GM18517 (cell line): ENCODE results near the gene HMX1.

Experiments used
- ATAC-seq: cut with Tn5 transposase; IDR thresholded peaks from one replicate; pipeline ENCODE4 v1.9.1; 2021; ENCODE audit warnings: mild to moderate bottlenecking, moderate library complexity; ENCODE audit not compliant: unreplicated experiment

HMX1 gene

DNA sequence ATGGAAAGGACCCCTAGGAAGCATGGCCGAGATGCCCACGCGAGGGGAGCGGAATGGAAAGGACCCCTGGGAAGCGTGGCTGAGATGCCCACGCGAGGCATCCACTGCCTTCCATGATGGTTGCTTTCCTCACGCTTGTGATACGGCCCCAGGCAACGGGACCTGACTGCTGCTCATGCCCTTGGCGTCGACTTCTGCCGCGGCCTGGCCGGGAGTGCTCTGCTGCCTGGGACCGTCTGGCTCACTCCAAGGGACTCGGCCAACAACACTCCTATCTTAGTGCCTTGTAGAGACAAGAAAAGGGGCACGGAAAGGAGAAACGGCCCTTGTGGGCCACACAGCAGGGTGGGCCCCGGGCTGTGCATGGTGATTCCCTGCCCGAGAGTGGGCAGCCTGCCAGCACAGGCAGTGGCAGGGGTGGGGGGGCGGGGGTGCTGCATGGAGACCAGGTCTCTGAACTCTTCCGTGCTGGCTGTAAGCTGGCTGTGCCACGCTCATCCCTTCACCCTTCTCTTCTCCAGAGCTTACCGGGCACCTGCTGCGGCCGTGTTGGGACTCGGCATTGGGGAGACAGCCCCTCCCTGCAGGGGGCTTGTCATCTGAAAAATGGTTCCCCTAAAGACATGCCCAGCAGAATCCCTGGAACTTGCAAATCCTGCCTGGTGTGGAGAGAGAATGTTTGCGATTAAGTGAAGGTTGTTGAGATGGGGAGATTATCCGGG, 38.6 kb upstream of the HMX1 start:
- no peak for ATAC-seq

DNA sequence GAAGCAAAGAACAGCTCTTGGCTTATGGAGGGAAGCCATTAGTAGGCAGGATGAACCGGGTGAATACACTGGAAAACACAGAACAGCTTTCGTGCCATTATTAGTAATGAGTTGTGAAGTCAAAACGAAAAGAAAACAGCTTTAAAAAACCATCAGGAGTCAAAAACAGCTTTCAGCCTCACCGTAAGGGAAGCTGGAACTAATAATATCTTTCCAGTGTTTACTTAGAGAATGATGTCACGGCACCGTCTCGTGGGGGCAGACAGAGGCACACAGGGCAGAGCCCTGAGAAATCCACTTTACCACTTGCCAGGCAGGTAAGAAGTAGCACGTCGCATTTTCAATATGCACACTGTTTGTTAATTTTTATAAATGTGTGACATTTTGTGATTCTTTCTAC, 37.9 kb upstream of the HMX1 start:
- ATAC-seq = no peak

DNA sequence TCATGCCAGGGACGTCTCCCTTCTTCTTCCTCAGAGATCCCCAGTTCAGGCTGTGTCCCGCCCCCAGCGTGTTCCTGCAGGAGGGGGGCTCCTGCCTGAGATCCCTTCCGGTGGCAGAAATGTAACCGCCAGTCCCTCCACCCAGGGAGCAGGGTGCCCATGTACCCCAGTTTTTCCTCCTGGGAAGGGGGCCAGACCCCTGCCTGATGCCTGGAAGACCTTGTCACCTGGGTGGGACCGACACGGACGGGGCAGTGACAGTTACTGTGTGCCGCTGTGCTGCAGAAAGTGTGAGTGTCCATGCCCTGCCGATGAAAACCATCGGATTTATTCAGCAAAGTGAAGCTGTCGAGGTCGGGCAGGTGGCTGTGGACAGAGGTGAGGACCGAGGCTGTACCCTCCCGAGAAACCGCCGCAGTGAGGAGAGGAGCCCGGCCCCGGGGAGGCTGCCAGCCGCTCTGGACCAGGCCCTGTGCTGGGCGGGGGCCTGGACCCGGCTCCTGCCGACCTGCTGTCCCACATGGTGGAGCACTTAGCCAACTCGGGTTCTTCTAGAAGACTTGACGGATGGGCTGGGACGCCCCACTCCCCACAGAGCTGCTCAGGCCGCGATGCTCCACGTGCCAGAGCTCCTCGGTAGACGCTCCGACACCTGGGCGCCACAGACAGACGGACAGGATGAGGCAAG, 36.7 kb upstream of the HMX1 start:
- ATAC-seq = no peak

DNA sequence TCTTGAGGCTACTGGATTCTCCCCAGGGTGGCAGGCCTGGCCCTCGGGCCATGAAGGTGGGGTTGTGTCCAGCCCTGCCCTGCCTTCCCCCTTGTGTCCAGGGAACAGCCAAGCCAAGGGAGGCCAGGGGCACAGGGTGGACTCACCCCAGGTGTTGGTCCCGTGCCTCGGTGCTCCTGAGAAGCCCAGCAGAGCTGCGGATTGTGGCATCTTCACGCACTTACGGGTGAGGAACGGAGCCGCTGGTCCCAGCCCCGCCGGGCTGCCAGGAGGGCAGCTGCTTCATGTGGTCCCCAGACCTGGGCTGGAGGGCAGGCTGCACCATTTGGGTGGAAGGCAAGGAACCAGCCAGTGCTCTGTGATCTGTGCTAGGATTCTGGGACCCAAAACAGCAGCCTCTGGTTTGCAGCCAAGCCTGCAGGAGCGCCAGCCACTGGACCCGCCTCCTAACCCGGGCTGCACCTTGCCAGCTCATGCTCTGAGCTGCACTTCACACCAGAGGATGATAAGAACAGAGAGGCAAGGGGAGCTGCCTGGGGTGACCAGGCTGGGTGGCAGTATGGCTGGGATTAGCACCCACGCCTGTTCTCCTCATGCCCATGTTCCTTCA, 36.1 kb upstream of the HMX1 start:
- ATAC-seq = no peak

DNA sequence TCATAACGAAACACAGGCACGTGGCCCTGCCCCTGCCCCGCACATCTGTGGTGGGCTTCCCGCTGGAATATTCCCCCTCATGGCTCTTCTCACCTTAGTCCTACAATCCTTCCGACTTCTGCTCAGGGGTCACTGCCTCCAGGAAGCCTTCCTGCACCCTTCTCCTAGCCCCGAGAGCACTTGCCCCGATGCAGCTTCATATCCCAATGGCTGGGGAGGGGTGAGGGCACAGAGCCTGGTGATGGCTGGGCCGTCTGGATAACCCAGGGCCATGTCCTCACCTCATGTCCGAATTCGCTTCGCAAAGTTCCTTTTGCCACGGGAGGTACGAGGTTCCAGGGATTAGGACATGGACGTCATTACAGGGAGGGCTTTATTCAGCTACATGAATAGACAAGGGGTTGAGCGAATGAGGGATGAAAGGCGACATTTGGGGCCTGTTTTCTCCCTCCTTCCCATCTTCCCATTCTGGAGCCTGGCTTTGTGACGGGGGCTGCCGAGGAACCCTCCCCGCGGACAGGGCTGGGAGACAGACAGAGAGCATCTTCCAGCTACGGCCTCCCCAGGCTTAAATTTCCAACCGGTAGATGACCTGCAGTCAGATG, 35.5 kb upstream of the HMX1 start:
- ATAC-seq = no peak

DNA sequence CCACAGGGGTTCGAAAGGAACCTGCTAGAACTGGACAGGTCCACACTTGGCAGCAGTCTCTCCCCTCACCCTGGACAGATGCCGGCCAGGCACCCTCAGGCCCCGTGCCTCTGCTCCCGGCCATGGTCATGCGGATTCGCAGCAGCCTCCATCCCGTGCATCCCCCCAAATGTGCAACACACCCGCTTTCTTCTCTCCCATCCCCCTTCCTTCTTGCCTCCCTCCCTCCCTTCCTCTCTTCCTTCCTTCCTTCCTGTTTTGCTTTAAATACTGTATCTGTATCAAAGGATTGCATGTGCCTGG, 35.0 kb upstream of the HMX1 start:
- no peak for ATAC-seq

DNA sequence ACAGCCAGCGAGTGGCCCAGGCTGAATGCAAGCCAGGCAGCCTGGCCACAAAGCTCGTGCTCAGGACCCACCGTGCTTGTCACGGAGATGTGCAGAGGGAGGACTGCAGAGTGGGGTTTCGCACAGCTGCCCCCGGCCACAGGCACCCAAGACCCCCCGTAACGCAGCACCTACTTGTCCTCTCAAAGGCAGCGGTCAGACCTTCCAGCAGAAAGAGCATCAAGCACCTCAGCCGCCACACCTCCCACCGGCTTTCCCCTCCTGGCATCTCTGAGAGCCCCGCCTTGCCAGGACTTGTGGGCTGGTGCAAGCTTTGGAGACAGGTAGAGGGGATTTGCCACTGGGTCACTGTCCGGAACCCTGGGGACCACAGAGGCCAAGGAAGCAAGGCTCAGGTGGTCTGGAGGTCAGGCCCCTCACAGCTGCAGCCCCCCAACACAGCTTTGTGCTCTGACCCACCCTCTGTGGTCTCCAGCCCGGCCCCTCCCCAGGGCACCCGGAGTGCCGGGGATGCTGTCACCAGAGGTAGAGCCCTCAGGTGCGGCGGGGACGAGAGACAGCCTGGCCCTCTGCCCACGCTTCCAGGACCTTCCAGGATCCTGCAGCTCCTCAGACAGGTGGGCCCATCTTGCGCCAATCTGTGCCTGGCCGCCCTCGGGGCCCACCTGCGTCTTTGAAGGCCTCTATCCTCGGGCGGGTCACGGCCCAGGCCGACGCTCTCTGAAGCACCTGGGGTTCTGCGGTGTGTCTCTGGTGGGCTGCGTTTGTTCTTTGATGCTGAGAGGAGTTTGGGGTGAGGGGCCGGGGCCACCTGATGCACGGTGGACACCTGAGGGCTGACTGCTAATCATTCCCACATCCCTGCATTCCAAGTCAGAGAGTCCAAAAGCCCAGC, 34.4 kb upstream of the HMX1 start:
- no peak for ATAC-seq

DNA sequence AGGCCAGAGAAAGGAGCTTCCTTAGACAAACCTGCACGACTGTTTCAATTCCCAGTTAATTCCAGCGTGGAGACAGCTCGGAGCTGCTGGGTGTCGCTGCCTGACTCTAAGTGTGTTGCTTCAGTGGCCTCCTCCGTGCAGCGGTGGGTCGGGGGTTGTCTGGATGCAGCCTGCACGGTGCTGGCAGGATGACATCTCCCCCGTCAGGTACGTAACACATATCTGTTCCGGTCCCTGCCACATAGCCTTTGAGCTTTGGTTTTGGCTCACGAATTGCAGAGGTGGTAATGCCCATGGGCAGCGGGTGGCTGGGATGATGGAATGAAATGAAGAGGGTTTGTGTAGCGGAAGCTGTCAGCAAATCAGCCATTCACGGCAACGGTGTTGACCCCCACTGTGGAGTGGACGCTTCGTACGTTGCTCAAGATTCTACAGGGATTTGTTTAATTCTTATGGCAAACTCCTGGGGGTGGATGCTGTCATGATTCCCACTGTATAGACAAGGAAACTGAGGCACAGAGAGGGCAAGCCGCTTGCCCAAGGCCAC, 33.7 kb upstream of the HMX1 start:
- no peak for ATAC-seq

DNA sequence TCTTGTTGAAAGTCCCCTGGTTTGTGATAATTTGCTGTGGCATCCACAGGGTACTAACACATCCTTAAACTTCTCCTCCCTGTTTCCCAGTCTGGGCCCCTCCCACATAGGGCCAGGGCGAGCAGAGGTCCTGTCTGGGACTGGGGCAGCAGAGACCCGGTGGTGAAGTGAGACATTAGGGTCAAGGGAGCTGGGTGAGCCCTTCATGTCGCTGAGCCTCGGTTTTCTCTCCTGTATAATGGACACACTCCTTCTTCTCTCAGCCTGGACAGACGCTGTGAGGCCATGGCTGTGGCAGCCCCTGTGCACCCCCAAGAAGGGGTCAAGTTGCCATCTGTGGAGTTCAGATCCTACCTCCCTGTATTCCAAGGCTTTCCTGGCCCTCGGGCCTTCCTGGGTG, 33.0 kb upstream of the HMX1 start:
- no peak for ATAC-seq

DNA sequence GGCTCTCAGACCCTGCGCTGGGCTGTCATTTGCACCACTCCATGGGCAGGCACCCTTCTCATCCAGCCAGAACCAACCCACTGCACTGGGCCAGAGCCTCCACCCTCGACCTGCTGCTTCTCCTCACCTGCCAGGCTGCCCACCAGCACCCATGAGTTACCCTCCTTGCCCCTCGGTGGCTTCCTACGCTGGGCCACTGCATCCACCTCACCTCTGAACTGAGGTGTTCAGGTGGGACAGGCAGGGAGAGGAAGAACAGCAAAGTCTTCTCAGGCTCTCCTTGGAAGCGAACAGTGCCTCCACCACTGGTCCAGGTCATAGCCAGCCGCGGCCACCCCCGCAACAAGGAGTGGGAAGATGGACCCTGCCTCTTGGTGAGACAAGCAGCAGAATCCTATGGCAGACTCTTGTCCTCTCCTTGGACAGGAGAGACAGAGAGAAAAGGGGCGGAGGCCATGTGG, 32.4 kb upstream of the HMX1 start:
- no peak for ATAC-seq

DNA sequence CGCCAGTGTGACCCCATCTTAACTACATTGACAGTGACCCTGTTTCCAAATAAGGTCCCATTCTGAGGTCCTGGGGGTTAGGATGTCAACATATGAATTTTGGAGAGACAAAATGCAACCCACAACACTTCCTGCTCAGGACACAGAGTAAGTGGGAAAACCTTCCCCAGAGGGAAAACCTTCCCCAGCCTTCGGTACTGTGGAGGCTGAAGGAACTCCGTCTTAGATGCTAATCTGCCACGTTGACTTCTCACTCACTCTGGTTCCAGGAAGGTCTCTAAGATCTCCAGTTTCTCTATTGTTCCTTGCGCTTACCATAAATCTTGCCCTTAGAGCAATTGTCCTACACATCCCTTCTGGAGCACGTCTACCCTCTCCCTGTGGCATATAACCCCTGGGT, 29.7 kb upstream of the HMX1 start:
- no peak for ATAC-seq

DNA sequence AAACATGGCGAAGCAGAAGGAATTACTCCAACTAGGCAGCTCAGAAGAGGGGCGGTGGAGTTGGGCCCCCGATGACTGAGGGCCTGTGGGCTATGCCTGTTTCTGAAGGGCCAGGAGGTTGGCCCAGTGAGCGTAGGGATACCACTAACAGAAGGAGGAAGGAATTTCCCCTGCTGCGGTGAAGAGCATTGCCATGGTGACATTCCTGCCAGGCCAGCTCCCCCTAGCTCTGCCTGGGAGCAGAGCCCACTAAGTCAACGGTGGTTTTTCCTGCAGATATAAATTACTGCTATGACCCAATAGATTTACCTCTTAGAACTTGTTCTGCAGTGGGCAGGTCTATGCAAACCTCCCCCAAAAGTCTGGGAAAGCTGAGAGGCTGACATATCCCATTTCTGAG, 28.9 kb upstream of the HMX1 start:
- ATAC-seq = no peak

DNA sequence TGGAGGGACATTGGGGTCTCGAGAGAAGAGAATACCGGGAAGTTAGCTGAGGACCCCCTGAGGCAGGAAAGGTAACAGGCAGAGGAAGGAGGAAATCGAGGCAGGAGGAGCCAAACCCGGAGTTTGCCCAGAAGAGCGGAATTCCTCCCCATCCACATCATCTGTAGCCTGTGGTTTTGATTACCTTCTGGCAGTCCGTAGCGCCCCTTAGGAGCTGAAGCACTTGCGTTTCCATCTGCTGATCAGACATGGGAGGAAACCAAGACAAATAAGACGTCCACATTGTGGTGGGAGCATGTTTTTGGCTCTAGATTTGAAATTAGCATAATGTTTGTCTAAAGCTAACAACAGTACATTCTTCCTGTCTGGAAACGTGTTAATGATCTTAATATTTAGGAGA, 26.8 kb upstream of the HMX1 start:
- ATAC-seq = no peak

DNA sequence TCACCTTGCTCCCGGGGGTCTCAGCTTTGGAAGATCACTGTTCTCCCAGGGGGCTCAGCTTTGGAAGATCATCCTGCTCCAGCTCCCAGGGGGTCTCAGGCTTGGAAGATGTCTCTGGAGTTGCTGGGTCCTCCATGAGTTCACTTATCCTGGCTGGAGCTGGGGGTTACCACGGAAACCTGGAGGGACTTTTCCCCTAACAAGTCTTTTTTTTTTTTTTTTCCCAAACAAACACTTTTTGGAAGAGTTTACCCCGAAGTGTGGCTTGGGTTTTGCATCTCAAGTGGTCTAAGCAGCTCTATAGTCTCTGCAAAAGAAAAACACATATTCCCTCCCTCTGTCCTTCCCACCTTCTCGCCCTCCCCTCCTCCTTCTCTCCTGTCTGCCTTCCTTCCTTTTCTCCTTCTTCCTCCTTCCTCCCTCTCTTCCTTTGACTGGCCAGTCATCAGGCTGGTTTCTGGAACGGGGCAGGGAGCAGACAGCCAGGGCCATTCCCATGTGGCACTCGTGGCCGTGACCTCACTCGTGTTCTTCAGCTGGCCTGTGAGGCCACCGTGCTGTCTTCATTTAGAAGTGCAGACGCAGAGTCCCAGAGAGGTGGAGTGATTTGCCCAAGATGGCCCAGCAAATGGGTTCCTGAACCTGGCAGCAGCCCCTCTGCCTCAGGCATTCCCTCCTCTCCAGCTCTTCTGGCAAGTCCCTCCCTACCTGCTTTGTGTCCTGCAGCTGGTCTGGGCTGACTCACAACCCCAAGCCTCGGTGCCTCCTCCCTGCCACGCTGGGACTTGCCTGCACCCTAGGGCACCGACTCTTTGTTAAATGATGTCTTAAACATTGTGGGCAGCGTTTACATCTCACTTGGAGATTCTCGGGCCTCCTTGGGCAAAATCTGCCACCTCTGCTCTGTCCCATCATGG, 25.9 kb upstream of the HMX1 start:
- ATAC-seq = no peak

DNA sequence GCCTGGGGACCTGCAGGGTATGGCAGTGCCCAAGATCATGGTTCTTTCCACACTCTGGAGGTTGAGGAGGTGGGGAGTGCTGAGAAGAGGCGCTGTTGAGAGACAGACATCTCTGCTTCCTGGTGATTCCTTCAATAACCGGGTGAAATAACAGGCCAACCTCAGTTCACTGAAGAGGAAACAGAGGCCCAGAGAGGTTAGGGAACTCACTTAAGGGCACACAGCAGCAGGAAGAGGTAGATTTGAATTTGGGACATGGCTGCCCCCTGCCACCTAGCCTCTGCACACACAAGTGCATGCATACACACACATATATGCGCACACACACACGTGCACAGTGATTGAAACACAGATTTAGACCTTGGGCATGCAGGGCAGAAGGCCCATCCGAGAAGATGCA, 24.9 kb upstream of the HMX1 start:
- no peak for ATAC-seq

DNA sequence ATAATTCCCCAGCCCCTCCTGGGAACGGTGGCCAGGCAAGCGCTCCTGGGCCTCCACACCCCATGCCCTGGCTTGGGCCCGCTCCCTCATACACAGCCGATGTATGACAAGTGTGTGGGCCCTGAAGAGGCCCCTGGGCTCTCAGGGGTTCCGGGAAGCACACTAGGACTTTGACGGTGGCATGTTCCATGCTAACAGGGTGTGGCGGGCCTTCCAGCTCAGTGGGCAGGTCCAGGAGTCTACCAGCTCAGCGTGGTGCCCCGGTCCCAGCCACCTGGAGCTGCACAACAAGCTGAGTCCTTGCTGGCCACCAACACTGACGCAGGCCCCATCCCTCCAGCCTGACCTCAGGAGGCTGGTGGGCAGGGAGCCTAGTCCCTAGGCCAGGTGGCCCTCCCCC, 24.4 kb upstream of the HMX1 start:
- no peak for ATAC-seq

DNA sequence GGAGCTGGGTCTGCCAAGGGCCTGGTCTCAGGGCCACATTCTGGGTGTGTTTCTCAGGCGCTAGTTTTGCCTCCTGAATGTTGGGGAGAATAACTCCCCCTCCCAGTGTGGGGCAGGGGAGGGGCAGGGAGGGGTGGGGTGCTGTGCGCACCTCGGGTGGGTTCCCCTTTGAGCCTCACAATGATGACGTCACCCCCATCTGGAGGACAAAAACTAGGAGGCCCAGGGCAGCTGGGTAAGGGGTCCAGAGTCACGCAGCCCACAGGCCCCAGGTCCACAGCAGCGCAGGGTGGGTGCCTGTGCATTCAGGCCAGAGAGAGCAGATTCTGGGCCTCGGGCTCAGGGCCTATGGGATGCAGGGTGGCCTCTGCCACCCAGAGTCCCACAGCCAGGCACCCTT, 23.7 kb upstream of the HMX1 start:
- no peak for ATAC-seq

DNA sequence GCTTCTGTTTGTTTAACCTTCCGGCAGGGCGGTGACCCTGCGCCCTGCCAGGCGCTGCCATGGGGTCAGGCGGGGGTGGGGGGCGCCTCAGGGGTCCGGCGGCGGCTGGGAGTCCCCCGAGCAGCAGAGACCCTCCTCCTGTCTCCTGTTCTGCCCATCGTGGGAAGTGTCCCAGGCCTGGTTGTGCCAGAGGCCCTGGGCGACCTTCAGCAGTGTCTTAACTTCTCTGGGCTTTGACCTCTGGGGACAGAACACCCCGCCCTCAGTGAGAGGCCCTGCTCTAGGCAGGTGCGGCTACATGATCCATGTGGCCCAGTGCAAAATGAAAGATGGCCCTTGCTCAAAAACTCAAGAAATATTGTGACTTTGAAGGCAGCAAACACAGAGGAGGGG, 22.8 kb upstream of the HMX1 start:
- ATAC-seq = no peak

DNA sequence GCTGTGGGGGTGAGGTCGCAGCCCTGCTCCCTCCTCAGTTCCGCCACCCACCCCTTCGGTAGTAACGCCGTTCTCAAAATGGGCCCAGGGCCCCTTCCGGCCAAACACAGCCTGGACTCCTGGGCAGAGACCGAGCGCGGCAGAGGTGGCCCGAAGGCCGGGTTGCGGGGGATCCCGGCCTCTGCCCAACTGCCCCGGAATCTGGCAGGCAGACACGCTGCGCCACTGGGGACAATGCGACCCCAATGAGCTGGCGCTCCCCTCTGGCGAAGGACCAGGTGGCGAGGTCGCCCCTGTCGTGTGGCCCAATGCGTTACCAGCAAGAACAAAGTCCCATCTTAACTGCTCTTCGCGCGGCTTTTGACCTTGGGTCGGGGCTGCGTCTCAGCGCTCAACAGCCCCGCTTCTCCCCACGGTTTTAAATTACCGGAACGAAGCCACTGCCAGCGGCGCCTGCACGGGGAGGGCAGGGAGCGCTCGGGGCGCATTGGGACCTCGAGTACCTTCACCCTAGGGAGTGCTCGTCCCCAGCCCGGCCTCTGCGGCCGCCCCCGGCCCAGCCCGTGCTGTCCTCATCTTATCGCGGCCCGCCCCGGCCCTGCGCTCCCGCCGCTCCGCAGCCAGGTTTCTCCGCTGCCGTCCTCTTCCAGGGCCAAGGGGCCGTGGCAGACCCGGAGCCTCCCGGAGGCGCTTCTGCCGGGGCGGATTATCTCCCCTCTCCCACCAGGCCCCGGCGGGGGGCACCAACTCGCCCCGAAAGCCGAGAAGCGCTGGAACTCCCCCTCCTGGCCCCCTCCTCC, 22.2 kb upstream of the HMX1 start:
- ATAC-seq = no peak
